Activated B cell treated with CpG ODN at 0.5 μM for 24 hours (primary cell): ENCODE measurements around the gene CXCL6. TPM values are rescaled to one million over a fixed set of nuclear protein-coding genes. Genes with fewer than 3 reads are reported as not detected.

Source experiments
- ATAC-seq: fragments of 200-7000 bp; cut with Tn5 transposase; one replicate; pipeline ENCODE4 v1.10.0; 2021; ENCODE audit warnings: low read depth, mild to moderate bottlenecking, moderate library complexity
- CTCF ChIA-PET: fragments of 350-600 bp; sonication (Branson Sonifier 250); formaldehyde crosslinking; loops from one replicate; lab custom pipeline; 2021; ENCODE audit warnings: antibody characterized with exemption; lab: Charles Lee
- POLR2A ChIA-PET: fragments of 350-600 bp; sonication (Branson Sonifier 250); formaldehyde crosslinking; loops from one replicate; lab custom pipeline; 2021; ENCODE audit warnings: antibody characterized with exemption; lab: Charles Lee
- DNase-seq: peaks from one replicate; pipeline ENCODE4 v3.0.0; 2022
- H3K27ac Mint-ChIP-seq: one replicate; pipeline ENCODE4 v1.8.0; 2020; ENCODE audit warnings: mixed read lengths
- H3K27me3 Mint-ChIP-seq: one replicate; pipeline ENCODE4 v1.8.0; 2021; ENCODE audit warnings: mixed read lengths
- H3K36me3 Mint-ChIP-seq: one replicate; pipeline ENCODE4 v1.8.0; 2021; ENCODE audit warnings: low read depth, mixed read lengths
- H3K4me1 Mint-ChIP-seq: one replicate; pipeline ENCODE4 v1.8.0; 2021; ENCODE audit warnings: mixed read lengths
- H3K4me3 Mint-ChIP-seq: one replicate; pipeline ENCODE4 v1.8.0; 2020; ENCODE audit warnings: mild to moderate bottlenecking, mixed read lengths
- H3K9me3 Mint-ChIP-seq: one replicate; pipeline ENCODE4 v1.8.0; 2020; ENCODE audit warnings: mixed read lengths
- CTCF ChIP-seq: fragments of 200-600 bp; IDR thresholded peaks from one replicate; pipeline ENCODE4 v1.8.0; 2022; ENCODE audit warnings: antibody characterized with exemption, mild to moderate bottlenecking
- intact Hi-C: fragments of 100-400 bp; cut with micrococcal nuclease; formaldehyde crosslinking; loops from one replicate; pipeline ENCODE4 v1.15.1; 2024
- total RNA-seq: library from RNA; stranded (reverse); gene quantifications from 2 replicates; pipeline ENCODE4 v1.2.3, GENCODE V29; 2022

CXCL6 gene
- total RNA-seq, 1 donor from 2014 or later: not detected

GRCh38 chr4:73823760-73824159 lies 12.7 kb upstream of the CXCL6 start:
- CTCF ChIA-PET: interaction anchor here (1.1 kb wide), 1 partner anchor 11 kb away, joined by 3 read pairs; no protein-coding TSS in a partner anchor

GRCh38 chr4:73828956-73829355 lies 7.5 kb upstream of the CXCL6 start:
- POLR2A ChIA-PET: no interaction called here
- no peaks in the 10 kb centered on the region for H3K4me1 Mint-ChIP-seq
- intact Hi-C loops: no loop called here

More at GRCh38 chr4:73823760-73824159, 12.7 kb upstream of the CXCL6 start:
- intact Hi-C loops: no loop called here
- H3K4me1 Mint-ChIP-seq: no peaks in the 10 kb centered on the region
- H3K4me3 Mint-ChIP-seq: no peak overlapping the region
- no peaks in the 10 kb centered on the region for H3K27me3 Mint-ChIP-seq
- no peaks in the 10 kb centered on the region for H3K36me3 Mint-ChIP-seq
- TF ChIP-seq CTCF: no peak
- no peak overlapping the region for H3K27ac Mint-ChIP-seq
- H3K9me3 Mint-ChIP-seq: peaks cover 6% of the 10 kb centered on the region
- DNase-seq: no peak
- no peak for ATAC-seq
- POLR2A ChIA-PET: no interaction called here

GRCh38 chr4:73831569-73831968 lies 4.9 kb upstream of the CXCL6 start:
- ChIA-PET POLR2A (no interaction called here), CTCF (no interaction called here)
- Mint-ChIP-seq H3K36me3 (no peaks in the 10 kb centered on the region), H3K4me1 (no peaks in the 10 kb centered on the region), H3K27me3 (peaks cover 3% of the 10 kb centered on the region), H3K4me3 (no peak overlapping the region), H3K27ac (no peak overlapping the region), H3K9me3 (peaks cover 9% of the 10 kb centered on the region)
- DNase-seq (no peak), ATAC-seq (no peak)
- intact Hi-C loops: no loop called here
- no peak for TF ChIP-seq CTCF

More at GRCh38 chr4:73828956-73829355, 7.5 kb upstream of the CXCL6 start:
- Mint-ChIP-seq H3K9me3 (peaks cover 9% of the 10 kb centered on the region), H3K36me3 (no peaks in the 10 kb centered on the region), H3K27me3 (no peaks in the 10 kb centered on the region), H3K27ac (no peak overlapping the region), H3K4me3 (no peak overlapping the region)
- TF ChIP-seq CTCF: no peak
- CTCF ChIA-PET: no interaction called here
- ATAC-seq (no peak), DNase-seq (no peak)

GRCh38 chr4:73832651-73833237 lies 3.7 kb upstream of the CXCL6 start:
- TF ChIP-seq CTCF: no peak
- peaks cover 11% of the 10 kb centered on the region for H3K27me3 Mint-ChIP-seq
- H3K36me3 Mint-ChIP-seq: no peaks in the 10 kb centered on the region
- H3K4me3 Mint-ChIP-seq: no peak overlapping the region
- no peaks in the 10 kb centered on the region for H3K4me1 Mint-ChIP-seq
- ChIA-PET CTCF (no interaction called here), POLR2A (no interaction called here)
- peaks cover 5% of the 10 kb centered on the region for H3K9me3 Mint-ChIP-seq
- no peak for DNase-seq
- intact Hi-C loops: no loop called here
- no peak for ATAC-seq
- H3K27ac Mint-ChIP-seq: no peak overlapping the region

GRCh38 chr4:73839071-73839470 lies 2.6 kb downstream of the CXCL6 start:
- H3K9me3 Mint-ChIP-seq: no peaks in the 10 kb centered on the region
- H3K27ac Mint-ChIP-seq: no peak overlapping the region
- ChIA-PET CTCF (no interaction called here), POLR2A (no interaction called here)
- no peak for TF ChIP-seq CTCF
- no peaks in the 10 kb centered on the region for H3K36me3 Mint-ChIP-seq
- H3K27me3 Mint-ChIP-seq: peaks cover 22% of the 10 kb centered on the region
- intact Hi-C loops: no loop called here
- no peaks in the 10 kb centered on the region for H3K4me1 Mint-ChIP-seq
- ATAC-seq: no peak
- DNase-seq: no peak
- H3K4me3 Mint-ChIP-seq: no peak overlapping the region
